IPS-18c (cell line): Measurements from ENCODE around the gene CELSR3.

Source experiments
- H3K4me3 ChIP-seq: 2 replicates; pipeline ENCODE4 v1.7.0; 2013; ENCODE audit warnings: low read depth, mild to moderate bottlenecking, low read length, moderate library complexity; ENCODE audit not compliant: insufficient read depth
- H3K9me3 ChIP-seq: one replicate; pipeline ENCODE4 v1.6.1; 2013; ENCODE audit warnings: mild to moderate bottlenecking, low read length, moderate library complexity; ENCODE audit not compliant: control insufficient read depth, insufficient read depth

Gene CELSR3

DNA sequence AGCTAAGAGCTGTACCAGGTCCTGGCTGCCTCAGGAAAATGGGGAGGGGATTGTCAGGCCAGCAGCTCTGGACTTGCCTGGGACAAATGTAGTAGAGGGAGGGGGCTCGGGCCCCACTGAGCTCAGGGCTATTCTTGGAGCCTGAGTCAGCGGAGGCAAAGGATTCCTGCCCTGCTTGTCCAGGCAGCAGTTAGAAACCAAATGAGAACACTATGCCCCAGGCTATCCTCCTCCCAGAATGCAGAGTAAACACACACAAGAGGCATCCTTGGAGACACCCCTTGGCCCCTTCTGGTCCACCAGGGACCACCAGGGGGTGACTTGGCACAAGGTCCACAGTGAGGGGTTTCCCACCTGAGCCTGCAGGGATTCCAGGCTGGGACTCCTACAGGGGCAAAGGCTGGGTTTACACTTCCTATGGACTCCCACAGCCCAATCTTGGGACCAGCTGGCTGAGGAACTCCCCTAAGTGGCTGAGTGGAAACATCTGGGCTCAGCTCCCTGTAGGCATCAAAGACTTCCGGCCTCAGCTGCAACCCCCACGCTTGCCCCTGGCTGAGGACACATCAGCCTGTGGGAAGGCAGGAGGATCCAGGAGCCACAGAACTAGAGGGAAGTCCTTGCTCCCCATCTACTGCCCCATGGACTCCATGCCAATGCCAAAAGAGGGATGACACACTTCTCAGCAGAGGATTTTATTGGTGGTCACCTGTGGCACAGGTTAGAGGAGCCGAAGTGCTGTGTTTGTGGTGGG lies 64.2 kb downstream of the CELSR3 start:
- peaks cover 2% of the 10 kb centered on the region for H3K9me3 ChIP-seq
- H3K4me3 ChIP-seq, result no peak overlapping the region

DNA sequence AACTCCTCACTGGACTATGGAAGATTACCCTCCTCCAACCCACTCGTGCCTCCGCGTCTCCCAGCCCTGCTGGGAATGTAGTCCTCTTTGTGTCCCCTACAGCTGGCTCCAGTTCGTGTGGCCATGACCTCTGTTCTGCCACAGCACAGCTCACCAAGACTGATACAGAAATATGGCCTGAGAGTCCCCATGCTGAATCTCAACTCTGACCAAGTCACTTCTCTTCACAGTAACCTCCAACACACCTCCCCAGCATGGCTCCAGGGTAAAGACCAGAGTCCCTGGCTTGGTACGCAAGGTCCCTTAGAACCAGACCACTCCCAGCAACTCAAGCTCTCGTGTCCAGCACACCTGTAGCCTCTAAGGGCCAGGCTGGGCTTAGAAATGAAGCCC lies 65.3 kb downstream of the CELSR3 start:
- no peak overlapping the region for H3K4me3 ChIP-seq
- peaks cover 4% of the 10 kb centered on the region for H3K9me3 ChIP-seq

- Histone ChIP-seq H3K9me3 (peaks cover 4% of the 10 kb centered on the region), H3K4me3 (0 out of 2 replicates have a peak overlapping the region, but pooled peaks have one; percentile 28)
These were observed 65.8 kb downstream of the CELSR3 start for GRCh38 chr3:48596676-48597407.

DNA sequence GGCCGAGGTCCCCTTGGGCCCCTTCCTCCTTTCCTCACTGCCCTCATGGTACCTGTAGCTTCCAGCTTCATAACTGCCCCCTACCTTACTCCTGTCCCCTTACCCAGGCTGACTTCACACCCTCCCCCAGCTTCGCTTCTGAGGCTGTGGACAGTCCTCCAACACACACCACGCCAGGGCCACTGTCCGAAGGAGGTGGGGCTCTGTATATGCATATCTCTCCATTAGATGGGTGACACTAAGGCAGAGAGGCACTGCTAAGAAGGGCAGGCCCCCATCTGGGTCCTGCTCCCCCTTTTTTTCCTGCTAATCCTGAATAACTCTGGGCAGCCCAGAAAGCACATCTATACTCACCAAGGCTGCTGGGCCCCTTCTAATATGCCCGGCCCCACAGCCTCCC lies 66.5 kb downstream of the CELSR3 start:
- H3K4me3 ChIP-seq, result 0 out of 2 replicates have a peak overlapping the region, but pooled peaks have one; percentile 28

GRCh38 chr3:48595526-48596121 lies 67.1 kb downstream of the CELSR3 start:
- no peak overlapping the region for H3K4me3 ChIP-seq

More for the DNA sequence above, 66.5 kb downstream of the CELSR3 start:
- H3K9me3 ChIP-seq, result peaks cover 4% of the 10 kb centered on the region

DNA sequence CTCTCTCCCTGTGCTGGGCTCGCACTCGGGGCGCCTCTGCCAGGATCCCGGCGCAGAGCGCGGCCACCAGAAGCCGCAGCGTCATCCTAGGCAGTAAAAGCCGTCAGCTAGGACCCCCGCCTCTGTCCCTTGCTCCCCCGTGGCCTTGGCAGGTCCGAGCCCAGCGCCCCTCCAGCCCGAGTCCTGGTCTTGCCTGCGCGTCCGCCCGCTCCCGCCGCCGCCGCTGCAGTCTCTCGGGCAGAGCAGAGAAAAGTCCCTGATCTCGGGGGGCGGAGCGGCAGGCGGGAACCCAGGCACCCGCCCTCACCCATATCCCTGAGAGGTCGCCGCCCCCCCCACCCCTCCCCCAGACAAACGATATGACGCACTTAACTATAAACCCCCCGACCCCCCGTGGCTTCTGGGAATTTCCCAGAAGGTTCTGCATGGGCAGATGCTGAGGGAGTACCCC lies 67.6 kb downstream of the CELSR3 start, which contains the start of gene COL7A1:
TSS of gene COL7A1 (minus strand) at position 255 of the 451 bp plus-strand sequence. CDS start at position 85, 170 bp downstream.
- Histone ChIP-seq H3K4me3 (peak within 1 kb of the TSS; percentile 64), H3K9me3 (peaks cover 2% of the 10 kb centered on the region)

More at GRCh38 chr3:48595526-48596121, 67.1 kb downstream of the CELSR3 start:
- peaks cover 2% of the 10 kb centered on the region for H3K9me3 ChIP-seq

GRCh38 chr3:48594417-48595049 lies 68.2 kb downstream of the CELSR3 start:
- Histone ChIP-seq H3K9me3 (peaks cover 2% of the 10 kb centered on the region), H3K4me3 (peak overlapping the region; percentile 64)

GRCh38 chr3:48593337-48593736 lies 69.3 kb downstream of the CELSR3 start:
- peaks cover 2% of the 10 kb centered on the region for H3K9me3 ChIP-seq
- H3K4me3 ChIP-seq, result no peak overlapping the region

DNA sequence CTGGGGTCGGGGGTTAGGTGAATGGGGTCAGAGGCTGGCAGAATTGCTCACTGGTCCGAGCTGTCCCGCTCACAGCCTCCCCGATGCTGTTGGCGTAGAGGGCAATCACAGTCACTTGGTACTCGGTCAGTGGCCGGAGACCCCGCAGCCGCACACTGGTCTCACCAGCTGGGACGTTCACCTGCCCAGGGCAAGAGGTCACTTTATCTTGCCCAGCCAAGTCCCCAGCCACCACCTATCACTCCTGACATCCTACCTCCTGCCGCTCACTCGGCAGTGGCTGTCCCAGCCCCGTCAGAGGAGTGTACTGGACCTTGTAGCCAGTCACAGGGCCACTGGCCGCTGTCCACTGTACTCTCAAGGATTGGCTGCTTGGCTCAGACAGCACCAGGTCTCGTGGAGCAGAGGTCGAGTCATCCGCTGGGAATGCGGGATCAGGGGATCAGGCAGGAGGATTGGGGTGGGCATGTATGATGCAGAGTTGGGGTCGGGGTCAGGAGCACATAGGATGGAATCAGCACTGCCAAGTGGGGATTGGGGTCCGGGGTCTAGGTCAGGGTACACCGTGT lies 70.1 kb downstream of the CELSR3 start:
- Histone ChIP-seq H3K9me3 (peaks cover 2% of the 10 kb centered on the region), H3K4me3 (no peak overlapping the region)

DNA sequence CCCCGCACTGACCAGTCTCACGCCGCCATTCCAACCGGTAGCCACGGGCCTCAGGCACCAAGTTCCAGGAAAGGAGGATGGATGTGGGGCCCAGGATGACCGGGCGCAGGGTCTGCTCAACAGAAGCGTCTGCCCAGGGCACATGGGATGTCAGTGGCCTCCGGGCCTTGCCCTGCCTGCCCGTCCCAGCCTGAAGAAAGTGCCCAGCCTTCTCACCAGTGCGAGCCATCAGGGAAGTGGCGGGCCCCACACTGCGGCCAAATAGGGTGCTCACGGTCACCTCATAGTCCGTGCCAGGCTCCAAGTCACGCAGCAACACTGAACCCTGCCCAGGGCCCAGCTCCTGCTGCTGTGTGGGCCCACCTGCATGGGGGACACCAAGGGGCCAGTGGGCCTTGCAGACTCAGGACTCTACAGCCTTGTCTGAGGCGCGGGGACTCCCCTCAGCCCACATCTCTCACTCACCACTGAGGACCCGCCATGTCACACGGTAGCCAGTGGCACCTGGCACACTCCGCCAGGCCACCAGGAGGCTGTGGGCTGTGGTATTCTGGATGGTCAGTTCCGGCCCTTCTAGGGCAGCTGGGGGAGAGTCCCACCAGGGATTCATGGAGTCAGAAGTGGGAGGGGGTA lies 70.7 kb downstream of the CELSR3 start:
- peaks cover 2% of the 10 kb centered on the region for H3K9me3 ChIP-seq
- no peak overlapping the region for H3K4me3 ChIP-seq

DNA sequence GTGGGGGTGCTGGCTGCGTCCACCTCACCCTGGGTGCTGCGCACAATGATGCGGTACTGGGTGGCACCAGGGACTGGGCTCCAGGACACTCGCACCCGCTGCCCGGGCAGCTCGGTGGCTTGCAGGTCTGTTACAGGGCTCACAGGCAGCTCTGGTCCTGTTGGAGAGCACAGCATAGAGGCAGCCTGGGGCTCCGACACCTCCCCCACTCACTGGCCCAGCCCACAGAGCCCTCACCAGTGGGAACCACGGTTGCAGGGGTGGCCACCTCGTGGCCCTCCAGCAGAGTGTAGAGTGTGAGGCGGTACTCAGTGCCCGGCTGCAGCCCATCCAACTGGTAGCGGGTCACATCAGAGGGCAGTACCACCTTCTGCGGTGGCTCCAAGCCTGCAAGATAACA lies 71.2 kb downstream of the CELSR3 start:
- H3K9me3 ChIP-seq, result peaks cover 2% of the 10 kb centered on the region
- no peak overlapping the region for H3K4me3 ChIP-seq

DNA sequence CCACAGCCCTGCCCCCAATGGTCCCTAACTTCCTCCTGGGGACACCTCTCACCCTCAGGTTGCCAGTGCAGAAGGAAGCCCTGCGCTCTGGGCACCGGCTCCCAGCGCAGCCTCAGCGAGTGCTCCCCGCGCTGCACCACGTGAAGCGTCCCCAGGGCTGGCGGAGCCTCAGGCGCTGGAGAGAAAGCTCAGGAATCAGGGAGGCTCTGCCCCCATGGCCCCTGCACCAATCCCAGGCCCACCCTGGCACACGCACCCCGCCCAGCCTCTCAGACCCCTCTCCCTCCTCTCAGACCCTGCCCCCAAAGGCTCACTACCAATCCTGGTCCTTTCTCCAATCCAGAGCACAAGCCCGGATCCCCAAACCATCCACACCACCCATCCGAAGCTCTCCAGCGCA lies 74.5 kb downstream of the CELSR3 start:
- Histone ChIP-seq H3K4me3 (no peak overlapping the region), H3K9me3 (peaks cover 2% of the 10 kb centered on the region)

- Histone ChIP-seq H3K9me3 (peaks cover 2% of the 10 kb centered on the region), H3K4me3 (no peak overlapping the region)
These were observed 75.0 kb downstream of the CELSR3 start for GRCh38 chr3:48587686-48588085.
